GM15510 (cell line): ENCODE measurements around the gene NUP205.

ENCODE experiments used
- POLR2A ChIP-seq: IDR thresholded peaks from 3 replicates; pipeline ENCODE4 v1.6.1; 2011; ENCODE audit warnings: borderline replicate concordance; ENCODE audit not compliant: insufficient read length; ENCODE audit errors: extremely low read depth

Gene NUP205

DNA sequence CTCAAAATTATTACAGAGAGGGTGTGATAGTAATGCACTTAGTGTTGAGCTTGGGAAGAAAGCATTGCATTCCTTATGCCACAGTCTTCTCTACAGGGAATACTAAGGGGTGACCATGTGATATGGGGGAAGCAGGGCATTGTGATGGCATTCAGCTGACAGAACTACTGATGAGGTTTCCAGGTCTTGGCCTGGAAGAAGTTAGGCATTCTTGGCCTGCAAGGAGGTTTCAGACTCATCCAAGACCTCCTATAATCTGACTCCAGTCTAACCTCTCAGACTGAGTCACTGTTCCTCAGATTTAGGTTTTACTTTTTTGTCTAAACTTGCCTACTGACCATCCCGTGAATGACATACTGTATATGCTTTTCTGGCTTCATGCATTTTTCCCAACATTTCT lies 112.5 kb downstream of the NUP205 start:
- TF ChIP-seq POLR2A: no peak

DNA sequence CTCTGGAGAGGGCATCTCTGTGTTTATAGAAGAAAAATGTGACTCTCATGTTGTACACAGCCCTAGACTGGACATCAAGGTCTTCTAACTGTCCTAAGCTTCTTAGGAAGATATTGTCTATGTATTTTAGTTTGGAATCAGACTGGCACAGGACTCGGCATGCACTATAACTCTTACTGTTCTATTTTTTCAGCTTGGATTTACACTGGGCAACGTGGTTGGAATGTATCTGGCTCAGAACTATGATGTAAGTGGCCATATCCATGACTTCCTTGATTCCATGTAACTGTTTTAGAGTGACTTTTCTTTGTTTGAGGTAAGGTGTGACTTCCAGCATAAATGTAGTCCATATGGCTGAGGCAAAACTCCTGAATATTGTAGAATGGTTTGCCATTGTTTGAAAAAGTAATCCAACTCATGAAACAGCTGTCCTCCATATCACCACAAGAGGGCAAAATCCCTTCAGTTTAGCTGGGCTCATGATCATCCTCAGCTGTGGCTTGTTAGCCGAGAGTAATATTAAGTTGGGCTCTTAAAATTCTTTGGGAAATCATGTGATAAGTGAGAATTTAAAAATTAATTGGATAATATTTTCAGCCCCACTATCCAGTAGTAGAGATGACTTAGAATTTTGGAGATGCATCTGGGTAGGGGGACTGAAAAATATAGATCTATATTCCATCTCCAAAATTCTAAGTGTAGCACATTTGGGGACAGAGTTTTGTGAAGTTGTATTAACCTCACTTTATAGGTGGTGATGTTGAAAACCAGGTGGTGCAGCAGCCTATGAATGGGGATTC lies 115.0 kb downstream of the NUP205 start:
- no peak for TF ChIP-seq POLR2A

DNA sequence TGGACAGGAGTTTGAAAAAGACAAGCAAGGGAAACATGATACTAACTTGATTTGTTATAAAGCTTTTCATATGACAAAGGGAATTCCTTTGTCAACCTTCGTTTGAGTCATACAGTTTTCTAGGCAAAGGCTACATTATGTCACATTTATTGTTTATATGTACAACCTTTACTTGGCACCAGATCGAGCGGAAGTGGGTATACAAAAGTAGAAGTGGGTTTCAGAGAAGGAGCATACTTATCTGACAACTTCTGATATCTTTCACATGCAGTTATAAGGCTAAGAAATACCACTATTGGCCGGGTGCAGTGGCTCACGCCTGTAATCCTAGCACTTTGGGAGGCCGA lies 115.6 kb downstream of the NUP205 start:
- TF ChIP-seq POLR2A: no peak

DNA sequence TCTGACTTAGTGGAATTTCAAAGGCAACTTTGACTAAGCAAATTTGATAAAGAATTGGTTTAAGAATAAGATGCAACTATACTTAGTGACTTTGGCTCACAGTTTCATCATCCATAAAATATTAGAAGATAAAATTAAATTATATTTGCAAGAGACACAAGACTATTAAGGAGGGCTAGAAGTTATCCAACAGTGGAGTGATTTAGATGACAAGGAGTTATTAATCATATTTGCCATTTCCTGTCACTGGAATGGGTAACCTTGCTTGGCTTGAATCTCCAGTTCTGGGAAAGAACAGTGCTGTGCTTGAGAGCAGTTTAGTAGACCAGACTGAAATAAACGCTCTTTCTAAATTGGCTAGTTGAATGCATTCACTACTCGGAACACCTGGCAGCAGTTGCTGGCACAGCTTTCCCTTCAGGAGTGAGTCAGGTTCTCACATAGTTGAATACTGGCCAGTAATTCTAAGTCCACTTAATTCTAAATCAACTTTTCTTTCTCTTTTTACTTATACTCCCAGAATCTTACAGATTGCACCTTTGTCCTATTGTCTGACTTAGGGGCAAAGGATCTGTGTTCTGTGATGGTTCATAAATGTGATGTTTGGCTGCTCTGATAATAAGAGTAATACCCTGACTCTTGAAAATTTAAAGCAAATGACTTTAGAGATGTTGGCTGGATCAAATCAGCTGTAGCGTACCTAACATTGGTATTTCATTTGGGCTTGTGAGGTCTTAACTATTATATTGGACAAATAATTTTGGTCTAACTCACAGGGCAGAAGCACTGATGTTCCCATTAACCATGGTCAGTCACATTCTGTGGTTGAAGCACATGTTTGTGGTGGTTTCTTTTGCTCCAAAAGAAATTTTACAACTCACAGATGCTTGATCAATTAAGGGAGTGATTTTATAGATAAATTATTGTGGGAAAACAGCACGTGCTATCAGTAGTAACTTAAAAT lies 121.2 kb downstream of the NUP205 start:
- no peak for TF ChIP-seq POLR2A

DNA sequence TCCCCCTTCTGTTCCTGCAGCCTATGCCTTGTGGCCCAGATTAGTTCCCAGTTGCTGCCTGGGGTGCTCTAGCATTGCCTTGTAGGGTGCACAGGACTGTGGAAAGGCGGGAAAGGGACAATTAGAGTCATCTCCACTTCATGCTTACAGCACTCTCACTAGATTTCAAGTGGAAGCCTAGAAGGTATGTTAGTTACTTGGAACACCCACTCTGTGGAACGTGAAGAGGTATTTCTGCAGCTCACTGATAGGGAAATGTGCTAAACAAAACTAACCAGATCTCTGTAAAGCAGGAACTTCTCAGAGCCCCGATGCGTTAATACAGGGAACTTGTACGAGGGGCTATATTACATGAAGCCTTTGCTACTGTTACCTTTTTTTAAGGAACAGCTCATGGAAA lies 124.0 kb downstream of the NUP205 start:
- no peak for TF ChIP-seq POLR2A

DNA sequence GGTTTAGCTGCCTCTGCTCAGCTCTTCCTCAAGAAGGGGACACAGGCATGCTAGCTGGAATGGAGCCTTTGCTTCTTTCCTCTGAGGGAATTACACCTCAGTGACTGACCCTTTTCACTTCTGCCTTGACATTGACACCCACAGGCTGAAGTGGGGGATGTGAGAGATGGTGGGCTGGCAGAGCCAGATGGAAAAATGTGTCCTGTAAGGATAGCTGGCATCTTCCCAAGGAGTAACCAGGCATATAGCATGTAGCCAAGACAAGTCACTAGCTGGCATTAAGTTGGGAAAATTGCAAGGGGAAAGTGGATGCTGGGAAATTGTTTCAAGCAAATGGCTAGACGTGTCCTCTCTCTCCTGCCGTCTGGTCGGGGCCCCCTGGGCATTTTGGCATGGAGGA lies 124.5 kb downstream of the NUP205 start:
- TF ChIP-seq POLR2A: no peak

DNA sequence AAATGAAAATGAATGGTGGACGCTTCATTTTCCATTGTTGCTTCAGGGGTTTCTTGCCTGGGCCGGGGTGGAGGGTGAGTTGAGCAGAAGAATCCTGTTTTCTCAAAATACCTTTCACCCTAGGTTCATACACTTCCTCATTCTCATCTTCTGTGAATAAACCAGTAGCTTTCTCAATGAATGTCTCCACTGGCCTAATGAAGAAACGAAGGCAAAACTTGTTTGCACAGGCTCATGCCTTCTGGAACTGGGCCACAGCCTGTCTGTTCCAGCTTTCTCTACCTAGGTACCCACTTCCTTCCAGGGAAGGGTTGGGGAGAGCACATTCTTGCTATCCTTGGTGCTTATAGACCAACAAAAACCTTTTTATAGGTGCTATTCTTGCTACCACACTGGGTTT lies 125.9 kb downstream of the NUP205 start:
- TF ChIP-seq POLR2A: no peak

DNA sequence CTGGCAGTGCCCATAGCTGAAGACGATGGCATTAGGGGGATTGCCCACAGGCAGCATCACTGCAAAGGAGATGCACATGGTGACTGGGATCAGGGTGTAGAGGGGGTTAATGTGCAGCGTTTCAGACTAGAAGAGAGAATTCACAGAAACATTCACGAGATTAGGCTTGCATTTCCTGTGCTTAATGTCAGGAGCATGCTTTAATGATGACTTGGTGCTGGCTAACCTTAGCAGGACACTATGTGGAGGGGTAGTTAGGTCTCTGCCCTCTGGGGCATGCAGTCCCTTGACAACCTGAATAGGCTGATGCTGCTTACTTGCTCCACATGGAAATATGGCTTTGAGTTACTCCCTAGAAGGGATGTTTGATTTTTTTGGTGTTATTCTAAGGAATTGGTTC lies 126.4 kb downstream of the NUP205 start:
- no peak for TF ChIP-seq POLR2A

DNA sequence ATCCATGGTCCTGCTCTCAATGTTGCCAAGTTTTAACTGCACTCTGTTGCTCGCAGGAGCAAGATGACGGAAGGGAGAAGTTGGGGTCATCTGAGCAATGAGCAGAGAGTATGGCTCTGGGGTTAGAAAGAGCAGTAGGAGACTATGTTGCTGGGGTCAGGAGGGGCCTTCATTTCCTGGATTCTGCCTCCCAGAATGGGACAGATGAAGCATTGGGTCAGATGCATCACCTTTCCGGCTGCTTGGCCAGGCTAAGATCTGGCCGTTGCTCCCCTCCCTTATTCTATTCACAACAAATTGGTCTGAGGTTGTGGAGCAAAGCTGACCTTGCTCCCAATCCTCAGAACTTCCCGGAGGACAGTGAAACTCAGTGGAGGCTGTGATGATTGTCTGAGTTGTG lies 127.0 kb downstream of the NUP205 start:
- no peak for TF ChIP-seq POLR2A

DNA sequence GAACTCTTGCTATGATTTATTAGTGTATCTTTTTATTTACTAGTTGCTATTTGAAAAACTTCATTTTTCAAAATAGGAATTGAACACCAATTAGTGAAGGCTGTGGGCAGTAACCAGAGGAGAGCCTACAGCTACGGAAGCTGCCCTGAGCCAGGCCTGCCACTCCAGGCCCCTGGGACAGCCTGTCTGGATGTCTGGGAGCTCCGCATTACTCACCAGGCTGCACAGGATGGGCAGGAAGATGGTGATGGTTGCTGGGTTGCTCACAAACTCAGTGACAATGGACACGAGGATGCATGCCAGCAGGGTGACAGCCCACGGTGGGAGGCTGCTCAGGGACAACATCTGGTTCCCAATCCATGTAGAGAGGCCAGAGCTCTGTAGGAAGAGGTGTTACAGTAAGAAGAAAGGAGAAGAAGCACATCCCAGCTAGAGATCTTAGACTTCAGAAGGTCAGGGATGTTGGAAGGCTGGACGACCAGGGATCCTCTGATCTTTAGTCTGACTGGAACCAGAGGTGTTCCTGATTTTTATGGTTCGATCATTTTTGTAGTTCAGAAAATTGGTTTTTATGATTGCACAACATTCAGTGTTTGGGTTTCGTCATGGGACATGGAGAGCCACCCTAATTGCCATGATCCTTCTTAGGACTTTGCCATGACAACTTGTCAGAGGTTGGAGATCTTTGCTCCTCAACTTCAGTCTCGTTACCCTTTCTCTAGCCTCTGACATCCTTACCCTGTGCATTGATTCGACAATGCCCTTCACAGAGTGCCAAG lies 127.8 kb downstream of the NUP205 start:
- TF ChIP-seq POLR2A: no peak

DNA sequence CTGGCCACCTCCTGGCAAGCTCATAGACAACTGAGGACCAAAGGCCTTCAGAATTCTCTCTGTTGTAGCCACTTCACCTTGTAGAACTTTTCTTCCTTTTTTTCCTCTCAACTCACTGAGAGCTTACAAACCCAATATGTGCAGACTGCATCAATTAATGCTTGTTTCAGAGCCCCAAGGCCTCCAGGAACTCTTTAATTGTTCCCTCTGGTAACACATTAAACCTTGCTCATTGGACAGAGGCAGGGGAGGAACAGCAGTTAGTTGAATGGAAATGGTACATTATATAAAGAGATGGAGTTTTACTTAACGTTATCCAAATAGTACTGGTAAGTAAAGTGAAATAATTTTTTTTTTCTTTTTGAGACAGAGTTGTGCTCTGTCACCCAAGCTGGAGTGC lies 129.7 kb downstream of the NUP205 start:
- no peak for TF ChIP-seq POLR2A

DNA sequence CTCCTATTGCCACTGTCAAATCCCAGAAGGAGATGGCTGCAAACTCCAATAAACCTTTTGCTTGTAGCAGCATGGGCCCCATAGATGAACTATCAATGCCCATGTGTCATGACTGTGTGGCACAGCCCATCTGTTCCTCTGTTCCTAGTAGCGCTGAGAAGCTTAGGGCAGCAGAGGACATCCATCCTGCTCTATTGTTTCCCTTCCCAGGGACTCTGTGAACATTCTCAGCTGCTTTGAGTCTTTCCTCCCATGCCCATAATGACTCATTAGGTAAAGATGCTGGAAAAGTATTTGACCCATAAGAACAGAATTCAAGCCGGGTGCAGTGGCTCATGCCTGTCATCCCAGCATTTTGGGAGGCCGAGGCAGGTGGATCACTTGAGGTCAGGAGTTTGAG lies 132.8 kb downstream of the NUP205 start:
- TF ChIP-seq POLR2A: no peak

DNA sequence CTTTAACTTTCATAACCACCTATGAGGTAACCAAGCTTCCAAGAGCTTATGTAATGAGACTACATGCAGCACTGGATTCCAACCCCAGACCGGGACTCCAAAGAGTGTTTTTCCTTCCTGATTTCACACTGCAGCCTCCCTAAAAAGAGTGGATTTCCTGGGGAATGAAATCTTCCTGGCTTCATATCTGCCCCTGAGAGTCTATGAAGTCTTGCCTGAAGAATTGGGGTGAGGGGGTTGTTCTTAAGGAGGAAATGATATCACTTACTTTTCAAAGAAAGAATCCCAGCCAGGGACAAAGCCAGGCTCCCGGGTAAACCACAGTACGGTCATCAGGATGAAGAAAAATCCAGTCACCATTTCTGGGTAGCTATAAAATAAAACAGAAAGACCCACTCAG lies 134.3 kb downstream of the NUP205 start:
- no peak for TF ChIP-seq POLR2A

DNA sequence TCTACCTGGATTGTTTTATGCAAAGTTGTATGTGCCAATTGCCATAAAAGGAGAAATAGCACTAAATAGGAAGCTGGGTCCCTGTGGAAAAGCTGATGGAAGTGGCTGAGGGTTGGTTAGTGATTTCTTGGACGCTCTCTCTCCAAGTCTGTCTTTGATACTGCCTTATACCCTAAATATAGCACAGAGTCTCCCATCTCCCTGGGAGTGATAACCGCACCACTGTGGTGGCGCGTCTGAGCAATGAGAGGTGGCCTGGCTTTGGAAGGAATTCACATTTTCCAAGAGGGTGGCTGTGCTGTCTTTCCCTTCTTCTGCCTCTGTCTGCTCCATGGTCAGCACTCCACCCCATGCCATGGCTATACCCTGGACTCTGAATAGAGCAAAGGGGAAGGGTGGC lies 135.8 kb downstream of the NUP205 start:
- TF ChIP-seq POLR2A: no peak
